RWPE2 (cell line): ENCODE data around the gene CAMK1D.

Experiments
- ATAC-seq: fragments of 200-7000 bp; cut with Tn5 transposase; 3 replicates; pipeline ENCODE4 v1.9.1; 2021; ENCODE audit warnings: low read depth
- DNase-seq: peaks from one replicate; pipeline ENCODE4 v3.0.0-alpha.2; 2020; ENCODE audit warnings: low spot score
- H3K27ac ChIP-seq: fragments of 450-650 bp; 2 replicates; pipeline ENCODE4 v1.5.1; 2017; ENCODE audit warnings: mild to moderate bottlenecking; ENCODE audit not compliant: poor library complexity, severe bottlenecking
- H3K27me3 ChIP-seq: fragments of 250-450 bp; sonication (Bioruptor Pico); 2 replicates; pipeline ENCODE4 v1.5.1; 2021; ENCODE audit warnings: mild to moderate bottlenecking, moderate library complexity; ENCODE audit not compliant: insufficient read depth, poor library complexity, severe bottlenecking
- H3K36me3 ChIP-seq: fragments of 250-450 bp; sonication (Bioruptor Pico); 2 replicates; pipeline ENCODE4 v1.5.1; 2020; ENCODE audit warnings: low read depth, mild to moderate bottlenecking, moderate library complexity
- H3K4me1 ChIP-seq: fragments of 250-450 bp; sonication (Bioruptor Pico); 2 replicates; pipeline ENCODE4 v1.5.1; 2021; ENCODE audit warnings: mild to moderate bottlenecking, moderate library complexity; ENCODE audit not compliant: insufficient read depth, poor library complexity, severe bottlenecking
- H3K4me3 ChIP-seq: fragments of 250-450 bp; sonication (Bioruptor Pico); 2 replicates; pipeline ENCODE4 v1.5.1; 2021; ENCODE audit warnings: mild to moderate bottlenecking, moderate library complexity; ENCODE audit not compliant: severe bottlenecking
- H3K9me3 ChIP-seq: fragments of 250-450 bp; sonication (Bioruptor Pico); 2 replicates; pipeline ENCODE4 v1.5.1; 2021; ENCODE audit warnings: mild to moderate bottlenecking, moderate library complexity; ENCODE audit not compliant: severe bottlenecking
- TF ChIP-seq, protein P1 (sequence below): fragments of 450-650 bp; IDR thresholded peaks from one replicate; pipeline ENCODE4 v1.5.1; 2017; ENCODE audit warnings: mild to moderate bottlenecking, moderate library complexity; ENCODE audit not compliant: poor library complexity, severe bottlenecking

The CAMK1D gene

DNA sequence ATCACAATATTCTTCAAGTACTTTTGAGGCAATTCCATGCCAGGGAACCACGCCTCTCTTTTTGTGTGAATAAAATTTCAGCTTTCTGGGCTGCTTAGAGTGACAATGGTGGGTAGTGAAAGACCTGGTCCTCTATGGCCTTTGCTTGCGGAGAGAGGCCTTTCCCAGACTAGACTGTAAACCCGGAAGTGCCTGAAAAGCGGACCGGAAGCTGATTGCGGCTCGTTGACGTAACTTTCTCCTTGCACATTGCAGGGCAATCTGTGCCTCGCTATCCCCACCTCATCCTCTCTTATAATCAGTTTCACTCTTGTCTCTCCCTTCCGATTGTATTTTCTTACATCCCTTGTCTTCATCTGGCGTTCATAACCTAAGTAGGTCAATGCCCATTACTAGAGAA lies 310.4 kb downstream of the CAMK1D start:
- DNase-seq (no peak), ATAC-seq (no peak)
- TF ChIP-seq, protein P1, sequence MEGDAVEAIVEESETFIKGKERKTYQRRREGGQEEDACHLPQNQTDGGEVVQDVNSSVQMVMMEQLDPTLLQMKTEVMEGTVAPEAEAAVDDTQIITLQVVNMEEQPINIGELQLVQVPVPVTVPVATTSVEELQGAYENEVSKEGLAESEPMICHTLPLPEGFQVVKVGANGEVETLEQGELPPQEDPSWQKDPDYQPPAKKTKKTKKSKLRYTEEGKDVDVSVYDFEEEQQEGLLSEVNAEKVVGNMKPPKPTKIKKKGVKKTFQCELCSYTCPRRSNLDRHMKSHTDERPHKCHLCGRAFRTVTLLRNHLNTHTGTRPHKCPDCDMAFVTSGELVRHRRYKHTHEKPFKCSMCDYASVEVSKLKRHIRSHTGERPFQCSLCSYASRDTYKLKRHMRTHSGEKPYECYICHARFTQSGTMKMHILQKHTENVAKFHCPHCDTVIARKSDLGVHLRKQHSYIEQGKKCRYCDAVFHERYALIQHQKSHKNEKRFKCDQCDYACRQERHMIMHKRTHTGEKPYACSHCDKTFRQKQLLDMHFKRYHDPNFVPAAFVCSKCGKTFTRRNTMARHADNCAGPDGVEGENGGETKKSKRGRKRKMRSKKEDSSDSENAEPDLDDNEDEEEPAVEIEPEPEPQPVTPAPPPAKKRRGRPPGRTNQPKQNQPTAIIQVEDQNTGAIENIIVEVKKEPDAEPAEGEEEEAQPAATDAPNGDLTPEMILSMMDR, result no peak
- no peak overlapping the region for H3K4me3 ChIP-seq
- H3K27ac ChIP-seq, result no peak overlapping the region
- no peaks in the 10 kb centered on the region for H3K36me3 ChIP-seq
- H3K27me3 ChIP-seq, result no peaks in the 10 kb centered on the region
- no peaks in the 10 kb centered on the region for H3K9me3 ChIP-seq
- no peaks in the 10 kb centered on the region for H3K4me1 ChIP-seq

DNA sequence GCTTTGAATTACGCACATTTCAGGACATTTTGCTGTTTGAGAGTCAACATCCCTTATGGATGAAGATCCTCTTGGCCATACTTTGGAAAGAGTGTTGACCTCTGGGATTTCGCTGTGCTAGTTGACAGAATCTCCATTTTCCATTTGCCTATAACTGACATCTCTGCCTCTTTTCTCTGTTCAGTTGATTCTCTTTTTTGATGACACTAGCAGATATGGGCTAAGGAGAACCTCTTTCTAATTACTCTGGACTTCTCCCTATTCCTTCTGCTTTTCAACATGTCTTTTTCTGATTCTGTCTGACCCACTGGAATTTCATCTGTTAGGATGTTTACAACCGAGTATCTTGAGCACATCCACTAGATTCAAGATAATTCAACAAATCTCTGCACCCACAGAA lies 311.5 kb downstream of the CAMK1D start:
- TF ChIP-seq, protein P1, result no peak
- Histone ChIP-seq H3K4me3 (no peak overlapping the region), H3K4me1 (no peaks in the 10 kb centered on the region), H3K27ac (no peak overlapping the region), H3K27me3 (no peaks in the 10 kb centered on the region), H3K9me3 (no peaks in the 10 kb centered on the region), H3K36me3 (no peaks in the 10 kb centered on the region)
- ATAC-seq, result no peak
- no peak for DNase-seq

DNA sequence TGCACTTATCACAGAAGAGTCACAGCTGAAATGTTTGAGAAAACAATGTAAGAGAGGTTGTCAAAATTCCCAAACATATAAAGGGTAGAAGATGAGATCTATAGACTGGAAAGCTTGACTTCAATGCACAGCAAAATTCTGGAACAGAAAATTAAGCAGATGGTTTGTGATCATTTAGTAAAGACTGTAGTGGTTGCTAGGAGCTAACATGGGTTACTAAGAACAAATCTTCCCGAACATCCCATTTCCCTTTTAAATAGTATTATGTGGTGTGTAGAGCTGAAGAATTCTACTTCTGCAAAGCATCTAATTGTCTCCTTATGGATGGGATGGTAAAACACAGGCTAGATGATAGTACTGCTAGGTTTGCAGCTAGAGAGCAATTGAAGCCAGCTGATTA lies 312.3 kb downstream of the CAMK1D start:
- TF ChIP-seq, protein P1, result no peak
- Histone ChIP-seq H3K27me3 (no peaks in the 10 kb centered on the region), H3K4me3 (no peak overlapping the region), H3K27ac (no peak overlapping the region), H3K9me3 (no peaks in the 10 kb centered on the region), H3K4me1 (no peaks in the 10 kb centered on the region), H3K36me3 (no peaks in the 10 kb centered on the region)
- ATAC-seq, result no peak
- no peak for DNase-seq

DNA sequence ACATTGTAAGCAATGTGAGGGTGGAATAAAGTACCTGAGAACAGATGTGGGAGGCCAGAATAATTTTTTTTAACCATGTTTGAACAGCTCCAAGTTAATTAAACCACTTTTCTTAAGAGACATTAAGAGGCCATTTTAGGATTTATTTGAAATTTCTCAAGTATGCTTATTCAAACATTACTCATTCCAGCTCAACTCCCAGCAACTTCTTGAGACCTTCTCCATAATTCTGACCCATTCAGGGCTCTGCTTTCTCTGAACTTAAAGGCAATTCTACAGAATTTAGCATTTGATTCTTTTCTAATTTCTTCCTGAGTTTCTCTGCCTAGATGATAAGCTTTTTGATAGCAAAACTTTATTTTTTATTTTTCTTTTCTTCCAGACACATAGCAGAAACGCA lies 314.5 kb downstream of the CAMK1D start:
- Histone ChIP-seq H3K4me1 (no peaks in the 10 kb centered on the region), H3K27ac (no peak overlapping the region), H3K36me3 (no peaks in the 10 kb centered on the region), H3K27me3 (no peaks in the 10 kb centered on the region), H3K9me3 (no peaks in the 10 kb centered on the region), H3K4me3 (no peak overlapping the region)
- ATAC-seq (no peak), DNase-seq (no peak)
- TF ChIP-seq, protein P1, result no peak

DNA sequence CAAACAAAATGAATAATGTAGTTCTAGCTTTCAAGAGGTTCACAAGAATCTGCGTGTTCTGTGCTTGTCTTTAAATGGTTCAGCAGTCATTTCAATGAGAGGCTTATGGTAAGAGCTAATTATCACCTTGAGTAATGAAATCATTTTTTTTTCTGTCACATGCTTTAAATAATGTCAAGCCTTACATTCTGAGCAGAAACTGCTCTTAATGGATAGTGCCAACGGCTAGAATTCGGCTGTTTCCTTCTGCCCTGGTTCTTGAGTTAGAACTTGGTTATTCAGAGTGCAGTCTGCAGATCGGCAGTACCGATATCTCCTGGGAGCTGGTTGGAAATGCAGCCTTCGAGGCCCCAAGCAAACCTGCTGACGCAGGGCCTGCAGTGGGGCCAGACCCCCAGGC lies 316.2 kb downstream of the CAMK1D start:
- no peaks in the 10 kb centered on the region for H3K4me1 ChIP-seq
- DNase-seq (no peak), ATAC-seq (no peak)
- H3K36me3 ChIP-seq, result no peaks in the 10 kb centered on the region
- H3K9me3 ChIP-seq, result no peaks in the 10 kb centered on the region
- no peaks in the 10 kb centered on the region for H3K27me3 ChIP-seq
- H3K27ac ChIP-seq, result no peak overlapping the region
- H3K4me3 ChIP-seq, result no peak overlapping the region
- TF ChIP-seq, protein P1, result no peak
